HG02840 (cell line): Measurements from ENCODE around the gene KCNA10.
"Not testable (repeated sequence)": the region's sequence is repeated elsewhere in the genome, so short reads cannot be mapped to it uniquely, and the experiment has no call there.

Experiments used
- ATAC-seq: cut with Tn5 transposase; IDR thresholded peaks from one replicate; pipeline ENCODE4 v1.9.1; 2021; ENCODE audit warnings: mild to moderate bottlenecking, moderate library complexity, moderate number of reproducible peaks; ENCODE audit not compliant: unreplicated experiment, low FRiP score

The KCNA10 gene

DNA sequence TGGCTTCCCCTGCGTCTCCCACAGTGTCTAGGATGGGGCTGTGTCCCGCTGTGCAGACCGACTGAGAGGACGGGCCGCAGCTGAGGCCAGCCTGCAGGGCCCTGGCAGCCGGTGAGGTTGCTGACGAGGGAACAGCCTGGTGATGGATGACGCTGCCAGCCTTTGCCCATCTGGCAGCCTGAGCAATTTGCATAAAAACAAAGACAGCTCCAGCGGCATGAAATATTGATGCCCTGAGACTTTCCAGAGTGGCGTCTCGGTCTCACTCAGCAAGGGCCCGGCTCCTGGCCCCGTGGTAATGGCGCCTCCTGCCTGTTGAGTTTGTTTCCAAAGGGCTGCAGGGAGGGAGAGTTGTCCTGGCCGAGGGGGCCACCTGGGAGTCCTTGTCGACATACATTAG, 19.1 kb upstream of the KCNA10 start:
- ATAC-seq: no peak

DNA sequence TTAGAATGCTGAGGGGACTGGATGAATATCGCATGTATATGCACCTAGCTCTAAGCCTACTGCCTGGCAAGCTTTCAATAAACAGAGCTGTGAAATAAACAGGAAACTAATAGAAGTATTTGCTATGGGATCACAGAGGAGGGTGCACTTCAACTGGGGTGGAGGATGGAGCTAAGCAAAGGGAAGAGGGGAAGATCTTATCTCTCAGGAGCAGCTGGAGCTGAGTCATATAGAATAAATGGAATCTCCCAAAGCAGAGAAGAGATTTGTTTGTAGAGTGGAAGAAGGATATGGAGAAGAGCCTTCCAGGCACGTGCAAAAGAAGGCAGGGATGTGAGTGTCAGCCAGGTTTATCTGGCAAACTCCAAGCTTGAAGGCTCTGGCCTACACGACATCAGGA, 17.0 kb upstream of the KCNA10 start:
- ATAC-seq: no peak

DNA sequence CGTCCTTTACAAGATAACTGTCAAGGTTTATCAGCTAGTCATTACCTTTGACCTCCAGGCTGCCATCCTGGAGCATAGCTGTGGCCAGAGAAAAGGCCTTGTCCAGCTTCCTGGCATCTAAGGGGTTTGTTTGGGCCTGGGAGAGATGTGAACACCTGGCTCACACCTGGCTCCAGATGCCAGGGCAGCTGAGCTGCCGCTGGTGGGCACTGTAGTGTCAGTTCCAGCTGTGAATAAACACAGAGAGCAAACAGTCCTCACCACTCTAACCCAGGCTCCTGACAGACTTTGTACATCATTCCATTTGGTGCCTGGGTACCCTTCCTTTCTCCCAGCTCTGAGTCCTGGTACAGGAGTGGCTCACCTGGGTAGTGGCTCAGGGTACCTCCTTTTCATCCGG, 14.3 kb upstream of the KCNA10 start:
- ATAC-seq: no peak

DNA sequence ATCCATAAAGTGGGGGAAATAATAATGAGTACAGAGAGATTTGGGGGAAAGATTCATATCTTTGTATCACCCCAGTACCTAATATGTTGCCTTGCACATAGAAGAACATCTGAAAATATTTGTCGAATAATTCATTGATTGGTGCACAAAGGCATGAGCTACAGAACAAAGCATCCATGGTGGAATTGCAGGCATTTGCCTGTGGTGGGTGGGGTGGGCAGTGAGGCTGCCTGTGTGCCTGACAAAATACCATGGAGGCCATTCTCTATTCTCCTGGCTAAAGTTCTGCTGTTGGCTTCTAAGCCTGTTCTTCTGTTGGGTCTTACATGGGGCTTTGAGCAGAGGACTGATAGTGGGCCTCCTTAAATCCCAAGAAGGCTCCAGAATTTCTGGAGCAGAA, 10.0 kb upstream of the KCNA10 start:
- no peak for ATAC-seq

DNA sequence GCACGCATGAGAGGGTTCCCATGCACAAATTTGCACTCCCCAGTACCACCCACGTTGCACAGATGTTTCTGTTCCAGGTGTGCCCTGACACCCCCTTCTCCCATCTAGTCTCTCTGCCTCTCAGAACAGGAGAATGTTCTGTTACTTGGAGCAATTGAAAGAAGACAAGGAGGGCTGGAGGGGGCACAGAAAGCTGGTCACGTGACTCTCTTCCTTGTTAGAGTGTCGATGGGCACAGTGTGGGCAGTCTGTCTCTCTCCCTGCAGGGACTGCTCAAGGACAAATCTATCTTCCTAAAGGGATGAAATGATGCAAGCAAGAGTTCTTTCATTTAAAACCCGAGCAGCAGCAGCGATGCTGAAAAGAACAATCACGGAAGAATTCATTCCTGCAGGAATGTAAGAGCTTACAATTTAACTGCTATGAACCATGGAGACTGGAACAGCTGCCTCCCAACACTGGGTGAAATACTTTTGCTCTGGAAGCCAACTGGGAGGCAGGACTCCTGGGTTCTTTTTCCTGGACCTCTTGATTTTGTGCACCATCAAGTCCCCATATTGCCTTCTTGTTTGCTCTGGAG, 7.3 kb upstream of the KCNA10 start:
- no peak for ATAC-seq

DNA sequence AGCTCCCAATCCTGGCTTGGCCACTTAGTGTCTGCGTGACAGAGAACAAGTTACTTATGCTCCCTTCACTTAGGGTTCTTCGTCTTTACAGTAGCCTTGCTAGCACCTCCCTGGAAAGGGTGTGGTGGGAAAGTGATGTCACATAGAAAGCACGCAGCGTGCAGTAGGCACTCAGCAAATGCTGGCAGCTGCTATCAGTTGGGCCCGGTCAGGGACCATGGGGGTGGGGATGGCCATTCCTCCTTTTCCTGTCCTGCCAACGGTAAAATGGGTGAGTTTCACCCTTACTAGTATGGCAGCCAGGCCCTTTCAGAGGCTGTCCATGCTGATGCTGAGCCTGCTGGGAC, 6.2 kb upstream of the KCNA10 start:
- no peak for ATAC-seq

DNA sequence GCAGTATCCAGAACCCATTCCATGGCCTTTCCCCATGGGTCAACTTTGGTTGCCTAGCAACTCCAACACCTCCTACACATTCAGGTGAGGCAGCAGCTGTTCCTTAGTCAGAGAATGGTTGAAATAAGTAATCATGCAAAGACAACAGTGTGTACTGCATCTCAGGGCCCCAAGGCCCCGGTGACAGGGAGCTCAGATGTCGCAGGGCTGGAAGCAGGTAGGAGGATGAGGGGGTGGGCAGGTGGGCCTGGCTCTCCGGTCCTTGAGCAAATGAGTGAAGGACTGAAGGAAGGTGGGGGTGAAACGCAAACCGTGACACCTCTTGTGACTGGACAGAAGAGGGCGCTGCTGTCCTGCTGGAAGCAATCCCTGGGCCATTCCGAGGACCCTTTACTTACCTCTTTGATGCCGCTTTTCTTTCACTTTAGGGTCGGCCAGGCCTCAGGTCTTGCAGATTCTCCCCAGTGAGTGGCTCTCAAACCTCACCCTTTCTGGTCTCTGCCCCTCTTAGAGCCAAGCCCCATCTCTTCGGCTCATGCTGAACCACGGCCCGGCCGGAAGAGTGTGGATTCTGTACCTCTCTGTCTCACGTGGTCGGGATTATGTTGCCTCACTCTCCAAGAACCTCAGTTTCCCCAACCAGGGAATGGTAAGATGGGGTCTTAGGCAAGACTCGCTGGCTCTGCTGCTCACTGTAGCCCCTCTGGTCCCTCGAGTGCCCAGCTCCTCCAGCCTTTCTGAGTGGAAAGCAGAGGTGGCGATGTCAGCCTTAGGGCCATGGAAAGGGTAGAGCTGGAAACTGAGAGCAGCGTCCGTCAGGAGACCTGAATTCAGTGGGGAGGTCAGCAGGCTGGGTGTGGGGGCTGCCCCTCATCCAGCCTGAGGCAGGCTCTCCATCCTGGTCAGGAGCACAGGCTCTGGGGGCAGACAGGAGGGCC, 5.6 kb upstream of the KCNA10 start:
- ATAC-seq: no peak

DNA sequence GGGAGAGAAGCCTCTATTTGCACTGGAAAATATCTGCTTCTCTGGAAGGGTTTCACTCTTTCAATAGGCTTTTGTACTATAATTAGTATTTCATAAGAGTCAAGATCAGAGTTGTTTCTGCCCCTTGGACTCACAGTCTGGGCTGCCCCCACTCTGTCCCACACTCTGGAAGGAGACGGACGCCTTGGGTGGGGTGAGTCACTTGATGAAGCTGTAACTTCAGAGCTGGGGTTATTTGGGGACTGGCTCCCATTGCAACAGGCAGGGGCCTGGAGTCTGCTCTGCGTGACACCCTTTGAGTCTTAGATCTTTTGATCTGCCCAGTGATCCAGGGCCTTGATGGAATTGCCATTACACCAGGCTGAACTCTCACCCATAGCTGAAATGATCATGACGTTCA, 4.0 kb upstream of the KCNA10 start:
- ATAC-seq: no peak

DNA sequence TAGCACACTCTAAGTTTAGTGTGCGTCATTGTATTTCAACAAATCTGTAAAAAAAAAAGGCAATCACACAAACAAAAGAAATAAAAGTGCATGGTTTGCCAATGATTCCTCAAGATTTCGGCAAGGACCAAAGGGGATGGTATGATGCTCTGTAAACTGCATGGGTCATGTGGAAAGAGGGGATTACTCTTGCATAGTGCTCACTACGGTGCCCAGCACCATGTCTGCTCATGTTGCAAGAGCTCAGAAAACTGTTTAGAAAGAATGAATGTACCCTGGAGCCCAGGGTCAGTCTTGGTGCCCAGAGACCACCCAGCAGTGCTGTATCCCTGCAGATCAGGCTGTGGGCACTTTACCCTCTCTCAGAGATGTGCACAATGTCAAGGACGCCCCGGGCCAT, 3.6 kb upstream of the KCNA10 start:
- ATAC-seq: no peak

DNA sequence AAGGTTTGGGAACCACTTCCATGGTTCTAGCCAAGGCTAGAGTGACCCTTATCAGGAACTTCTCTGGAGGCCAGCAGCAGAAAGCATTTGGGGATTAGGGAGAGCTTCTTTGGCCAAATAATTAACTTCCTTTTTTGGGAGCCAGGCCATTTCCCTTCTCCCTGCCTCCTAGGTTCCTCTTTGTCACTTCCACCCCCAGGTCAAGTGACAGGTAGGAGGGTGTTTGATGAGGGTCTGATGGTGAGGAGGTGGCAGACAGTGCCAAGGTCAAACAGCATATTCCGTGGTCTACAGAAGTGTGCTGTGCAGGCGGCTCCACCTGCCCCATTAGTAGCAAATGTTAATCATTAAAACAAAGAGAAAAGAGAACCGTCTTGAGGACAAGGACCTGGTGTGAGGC, 1.9 kb upstream of the KCNA10 start:
- no peak for ATAC-seq

DNA sequence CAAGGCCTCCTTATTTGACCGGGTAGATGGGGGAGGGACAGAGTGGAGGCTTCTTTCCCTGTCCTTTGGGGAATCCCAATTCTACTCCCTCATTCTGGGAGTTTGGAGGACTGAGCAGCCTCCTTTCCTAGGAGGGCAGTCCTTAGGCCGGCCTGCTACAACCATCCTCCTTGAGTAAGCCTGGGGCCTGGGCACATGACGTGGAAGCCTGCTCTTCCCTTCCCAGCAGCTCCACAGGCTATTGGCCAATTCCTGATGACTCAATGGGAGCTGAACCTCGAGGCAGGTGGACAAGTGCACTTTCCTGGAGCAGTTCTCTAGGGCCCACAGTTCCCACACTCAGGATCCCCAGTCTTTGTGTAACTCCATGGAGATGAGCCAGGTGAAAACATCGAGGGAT, 3.1 kb downstream of the KCNA10 start:
- ATAC-seq: no peak

DNA sequence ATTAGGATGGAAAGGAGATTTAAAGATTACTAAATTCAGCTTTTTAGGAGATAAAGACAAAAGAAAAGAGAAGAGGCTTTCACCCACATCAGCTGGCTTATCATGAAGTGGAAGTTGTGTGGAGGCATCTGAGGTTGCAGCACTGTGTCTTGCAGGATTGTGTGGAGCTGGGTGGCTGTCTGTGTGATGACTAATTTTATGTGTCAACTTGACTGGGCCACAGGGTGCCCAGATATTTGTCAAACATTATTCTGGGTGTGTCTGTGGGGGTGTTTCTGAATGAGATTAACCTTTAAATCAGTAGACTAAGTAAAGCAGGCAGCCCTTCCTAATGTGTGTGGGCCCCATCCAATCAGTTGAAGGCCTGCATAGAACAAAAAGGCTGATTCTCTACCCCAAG, 3.9 kb downstream of the KCNA10 start:
- ATAC-seq: no peak

DNA sequence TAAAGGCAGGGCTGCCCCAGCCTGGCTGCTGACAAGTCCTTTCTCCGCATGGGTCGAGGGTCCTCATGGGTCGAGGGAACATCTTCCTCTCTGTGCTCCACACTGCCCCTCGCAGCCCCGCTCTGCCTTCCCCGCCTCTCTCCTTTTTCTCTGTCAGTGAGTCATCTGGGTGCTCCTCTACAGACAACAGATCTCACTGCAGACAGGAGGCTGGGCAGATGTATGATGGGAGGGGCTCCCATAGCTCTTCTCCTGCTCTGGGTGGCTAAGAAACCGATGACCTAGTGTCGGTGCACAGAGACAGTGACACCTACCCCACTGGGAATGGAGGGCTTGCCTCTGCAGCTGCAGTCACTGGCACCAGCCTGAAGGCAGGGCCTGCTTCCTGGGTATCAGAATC, 5.5 kb downstream of the KCNA10 start:
- no peak for ATAC-seq

DNA sequence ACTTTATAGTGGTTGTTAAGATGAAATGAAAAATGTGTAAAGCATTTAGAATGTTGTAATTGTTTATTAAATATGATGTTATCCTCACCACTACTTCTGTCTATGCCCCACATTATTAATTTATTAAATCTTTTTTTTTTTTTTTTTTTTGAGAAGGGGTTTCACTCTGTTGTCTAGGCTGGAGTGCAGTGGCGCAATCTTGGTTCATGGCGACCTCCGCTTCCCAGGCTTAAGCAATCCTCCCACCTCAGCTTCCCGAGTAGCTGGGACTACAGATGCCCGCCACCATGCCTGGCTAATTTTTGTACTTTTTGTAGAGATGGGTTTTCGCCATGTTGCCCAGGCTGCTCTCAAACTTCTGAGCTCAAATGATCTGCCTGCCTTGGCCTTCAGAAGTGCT, 7.5 kb downstream of the KCNA10 start:
- no peak for ATAC-seq

DNA sequence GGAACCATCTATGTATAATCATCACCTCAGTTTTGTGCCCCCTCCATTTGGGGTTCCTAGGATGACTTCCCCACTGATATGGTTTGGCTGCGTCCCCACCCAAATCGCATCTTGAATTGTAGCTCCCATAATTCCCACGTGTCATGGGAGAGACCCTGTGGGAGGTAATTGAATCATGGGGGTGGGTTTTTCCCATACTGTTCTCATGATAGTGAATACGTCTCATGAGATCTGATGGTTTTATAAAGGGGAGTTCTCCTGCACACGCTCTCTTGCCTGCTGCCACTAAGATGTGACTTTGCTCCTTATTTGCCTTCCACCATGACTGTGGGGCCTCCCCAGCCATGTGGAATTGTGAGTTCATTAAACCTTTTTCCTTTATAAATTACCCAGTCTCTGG, 8.1 kb downstream of the KCNA10 start:
- ATAC-seq: not testable (repeated sequence)

DNA sequence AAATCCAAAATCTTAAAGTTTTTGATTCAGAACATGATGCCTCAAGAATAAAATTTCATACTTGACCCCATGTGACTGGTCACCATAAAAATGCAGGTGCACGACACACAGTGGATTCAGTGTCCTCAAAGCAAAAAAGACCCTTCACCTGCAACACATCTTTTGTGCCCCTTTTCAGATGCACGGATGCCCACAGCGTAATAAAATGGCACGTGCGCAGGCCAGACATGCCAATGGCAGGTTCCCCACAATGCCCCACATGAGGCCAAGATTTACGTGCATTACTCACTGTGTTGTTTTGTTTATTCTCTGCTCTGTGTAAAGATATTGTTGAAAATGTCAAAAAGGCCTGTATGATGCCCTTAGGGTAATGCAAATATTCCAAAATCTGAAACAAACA, 9.3 kb downstream of the KCNA10 start:
- no peak for ATAC-seq

DNA sequence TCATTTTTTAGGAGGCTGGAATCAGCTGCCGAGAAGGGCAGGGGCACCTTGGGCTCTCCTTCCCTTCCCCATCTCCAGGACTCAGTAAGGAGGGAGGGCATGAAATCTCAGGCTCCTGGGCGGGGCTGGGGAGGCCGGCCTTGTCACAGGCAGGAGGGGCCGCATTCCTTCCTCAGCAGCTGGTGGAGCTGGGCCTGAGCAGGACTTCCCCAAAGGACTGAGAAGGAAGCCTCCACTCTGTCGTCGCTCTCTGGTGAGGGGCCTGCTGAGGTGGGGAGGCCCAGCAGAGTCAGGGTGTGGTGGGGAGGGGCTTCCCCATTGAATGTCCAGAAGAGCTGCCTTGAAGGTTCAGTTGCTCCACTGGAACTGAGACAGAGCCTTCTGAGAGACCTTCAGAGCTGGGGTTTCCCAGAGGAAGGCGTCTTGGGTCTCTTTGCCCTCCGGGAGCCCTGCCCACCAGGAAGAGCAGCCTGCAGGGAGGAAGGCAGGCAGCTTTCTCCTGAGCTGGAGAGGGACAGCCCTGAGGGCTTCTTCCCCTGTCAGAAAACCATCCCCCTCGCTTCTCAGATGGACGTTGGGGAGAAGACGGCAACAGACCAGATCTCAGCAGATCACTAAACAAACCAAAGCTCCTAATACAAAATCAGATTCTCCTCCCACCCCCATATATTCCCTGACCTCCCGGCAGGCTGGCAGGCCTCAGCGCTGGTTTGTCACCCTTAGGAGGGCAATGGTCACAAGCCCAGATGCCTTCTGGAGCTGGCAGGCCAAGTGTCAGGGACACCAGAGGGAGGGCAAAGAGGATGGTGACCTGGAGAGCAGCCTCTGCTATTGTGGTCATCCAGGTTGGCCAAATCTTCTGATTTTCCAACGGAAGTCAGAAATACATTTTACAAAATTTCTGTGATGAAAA, 10.7 kb downstream of the KCNA10 start:
- ATAC-seq: no peak

DNA sequence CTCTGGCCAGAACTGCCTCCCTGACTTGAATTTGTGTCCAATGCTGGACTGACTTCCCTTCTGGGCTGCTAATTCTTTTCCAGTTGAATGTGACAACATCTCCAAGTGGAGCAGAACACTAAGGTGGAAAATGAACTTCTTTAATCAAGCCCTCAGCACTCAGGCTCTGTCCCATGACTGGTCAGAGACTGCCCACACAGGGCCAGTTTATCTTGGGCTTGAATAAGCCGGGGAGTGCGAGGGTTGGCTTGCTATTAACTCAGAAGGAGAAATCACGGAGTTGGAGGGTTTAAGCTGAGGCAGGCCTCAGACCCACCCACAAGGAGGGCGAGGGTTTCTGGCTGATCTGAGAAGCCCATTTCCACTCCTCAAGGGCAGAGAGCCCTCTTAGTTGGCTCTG, 12.4 kb downstream of the KCNA10 start:
- no peak for ATAC-seq

DNA sequence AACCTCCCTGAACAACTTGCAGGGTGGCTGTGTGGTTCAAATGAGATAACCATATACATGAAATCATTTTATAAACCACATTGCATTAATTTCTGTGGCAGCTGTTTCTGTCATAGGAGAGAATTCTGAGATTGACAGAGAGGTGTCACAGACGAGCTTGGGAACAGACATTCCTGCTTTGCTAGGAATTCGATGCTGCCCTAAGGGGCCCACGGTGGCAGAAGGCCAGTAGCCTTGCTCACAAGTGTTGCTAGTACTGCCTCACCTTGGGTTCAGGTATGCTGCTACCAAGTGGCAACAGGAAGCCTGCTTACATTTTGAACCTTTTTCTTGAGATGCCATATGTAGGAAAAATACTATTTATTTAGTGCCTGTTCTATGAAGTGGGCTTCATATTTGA, 13.4 kb downstream of the KCNA10 start:
- no peak for ATAC-seq

DNA sequence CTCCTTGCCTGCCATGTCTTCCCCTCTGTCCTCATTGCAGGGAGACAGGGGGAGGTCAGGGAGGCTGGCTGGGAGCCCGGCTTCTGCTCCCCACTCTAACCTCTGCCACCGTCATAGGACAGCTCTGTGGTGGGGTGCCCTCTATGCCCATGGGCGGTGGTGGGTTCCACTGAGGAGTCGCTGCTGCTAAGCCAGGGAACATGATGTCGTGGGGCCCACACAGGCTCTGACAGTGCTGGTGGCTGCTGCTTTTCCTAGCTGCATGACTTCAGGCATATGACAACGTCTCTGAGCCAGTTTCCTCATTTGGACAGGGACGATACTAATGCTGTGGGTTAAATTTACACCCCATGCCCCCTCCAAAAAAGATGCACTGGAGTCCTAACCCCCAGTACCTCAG, 14.7 kb downstream of the KCNA10 start:
- no peak for ATAC-seq

DNA sequence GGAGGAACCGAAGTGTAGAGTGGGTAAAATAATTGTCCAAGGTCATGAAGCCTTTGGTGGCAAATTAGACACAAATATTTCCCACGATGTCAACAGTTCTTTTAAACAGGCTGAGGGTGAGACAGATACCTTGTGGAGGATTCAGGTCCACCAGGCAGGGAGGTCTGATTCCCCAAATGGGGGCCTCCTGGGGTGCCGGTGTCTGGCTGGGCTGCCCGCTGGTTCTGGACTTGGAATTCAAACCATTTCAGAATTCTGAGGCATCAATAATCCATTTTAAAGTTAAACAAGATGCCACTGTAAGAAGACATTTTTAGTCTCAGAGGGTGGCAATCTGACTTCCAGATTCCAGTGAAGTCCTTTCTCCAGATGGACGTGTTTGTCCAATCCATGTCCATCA, 15.5 kb downstream of the KCNA10 start:
- ATAC-seq: no peak
